Activated CD4-positive, CD25-positive, alpha-beta regulatory T cell (primary cell): ENCODE results near the gene JMJD1C.
"Not testable (repeated sequence)": the region's sequence is repeated elsewhere in the genome, so short reads cannot be mapped to it uniquely, and the experiment has no call there.

Source experiments
- DNase-seq, 4 experiments: peaks; one replicate each; lab custom pipeline; 2025; lab: John Stamatoyannopoulos, UW

JMJD1C gene

GRCh38 chr10:63166742-63167258, 299.0 kb downstream of the JMJD1C start:
- DNase-seq = no peak

DNA sequence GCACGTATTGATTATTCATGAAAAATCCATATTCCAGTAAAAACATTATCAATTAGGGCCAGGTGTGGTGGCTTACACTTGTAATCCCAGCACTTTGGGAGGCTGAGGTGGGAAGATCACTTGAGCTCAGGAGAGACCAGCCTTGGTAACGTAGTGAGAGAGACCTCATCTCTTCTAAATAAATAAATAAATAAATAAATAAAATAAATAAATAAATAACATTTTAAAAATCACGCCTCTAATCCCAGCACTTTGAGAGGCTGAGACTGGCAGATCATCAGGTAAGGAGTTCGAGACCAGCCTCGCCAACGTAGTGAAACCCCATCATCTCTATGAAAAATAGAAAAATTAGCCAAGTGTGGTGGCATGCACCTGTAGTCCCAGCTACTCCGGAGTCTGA, 300.5 kb downstream of the JMJD1C start:
- DNase-seq = no peak

- DNase-seq = no peak
These were observed 301.6 kb downstream of the JMJD1C start for GRCh38 chr10:63164166-63164623.

DNA sequence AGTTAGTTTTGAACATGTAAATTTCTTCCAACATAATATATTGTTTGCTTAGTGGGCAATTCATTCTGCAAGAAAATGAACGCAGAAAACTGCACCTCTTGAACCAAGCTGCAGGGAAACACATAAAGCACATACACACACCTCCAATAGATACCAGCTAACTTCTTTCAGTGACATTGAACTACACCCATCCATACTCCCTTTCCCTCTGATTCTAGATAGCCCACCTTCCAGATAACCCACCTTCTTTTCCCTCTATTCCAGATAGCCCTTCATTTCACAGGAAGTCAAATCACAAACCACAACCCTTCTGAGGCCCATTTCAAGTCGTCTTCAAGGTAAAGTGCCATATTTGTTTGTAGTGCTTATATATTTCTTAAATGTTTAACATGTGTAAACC, 304.2 kb downstream of the JMJD1C start:
- DNase-seq = no peak

DNA sequence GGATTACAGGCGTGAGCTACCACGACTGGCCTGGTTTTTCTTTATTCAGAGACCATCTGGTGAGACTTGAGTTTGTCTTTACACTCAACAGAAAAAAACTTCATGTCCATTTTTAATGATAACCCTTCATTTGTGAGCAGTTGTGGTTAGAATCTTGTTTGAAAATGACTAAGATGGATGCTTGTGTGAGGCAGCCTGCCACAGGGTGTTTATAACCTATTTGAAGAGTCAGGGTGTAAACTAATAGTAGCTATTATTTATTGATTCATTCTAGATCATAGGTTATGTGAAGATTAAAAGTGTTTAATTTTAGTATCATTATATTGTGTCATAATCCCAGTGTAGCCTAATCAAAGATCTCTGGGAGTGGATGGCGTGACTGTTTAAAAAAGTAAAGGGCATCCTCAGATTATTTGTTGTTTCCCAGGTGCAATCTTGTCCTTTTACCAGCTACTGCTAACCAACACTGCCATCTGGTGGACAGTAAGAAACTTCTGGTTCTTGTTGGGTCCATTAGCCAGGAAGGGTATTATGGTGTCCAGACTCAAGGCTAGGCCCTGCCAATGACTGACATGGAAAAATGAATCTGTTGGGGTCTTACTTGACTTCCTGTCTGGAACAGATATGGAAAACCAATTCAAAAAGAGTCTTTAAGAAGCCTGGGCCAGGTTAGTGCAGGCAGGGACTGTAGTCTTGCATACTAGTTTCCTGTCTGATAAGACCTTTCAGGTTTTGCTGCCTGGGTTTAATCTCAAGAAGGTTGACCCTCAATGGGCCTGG, 307.7 kb downstream of the JMJD1C start:
- DNase-seq = peak in 3 of 4 experiments; percentile 5 to 16 (median 8)

- no peak for DNase-seq
These were observed 309.5 kb downstream of the JMJD1C start for GRCh38 chr10:63156236-63156635.

GRCh38 chr10:63155388-63156020, 310.3 kb downstream of the JMJD1C start:
- DNase-seq = no peak

GRCh38 chr10:63154546-63155387, 311.0 kb downstream of the JMJD1C start:
- DNase-seq = no peak

GRCh38 chr10:63153868-63154545, 311.8 kb downstream of the JMJD1C start:
- DNase-seq = not testable (repeated sequence)

DNA sequence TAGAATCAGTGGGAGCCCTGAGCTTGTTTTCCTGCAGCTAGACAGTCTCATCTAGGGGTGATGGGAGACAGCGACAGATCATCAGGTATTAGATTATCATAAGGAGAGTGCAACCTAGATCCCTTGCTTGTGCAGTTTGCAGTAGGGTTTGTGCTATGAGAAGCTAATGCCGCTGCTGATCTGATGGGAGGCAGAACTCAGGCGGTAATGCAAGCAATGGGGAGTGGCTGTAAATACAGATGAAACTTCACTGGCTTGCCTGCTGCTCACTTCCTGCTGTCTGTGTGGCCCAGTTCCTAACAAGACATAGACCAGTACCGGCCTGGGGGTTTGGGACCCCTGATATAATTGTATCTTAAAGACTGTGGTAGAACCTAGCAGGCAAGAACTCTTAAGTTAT, 315.0 kb downstream of the JMJD1C start:
- no peak for DNase-seq

DNA sequence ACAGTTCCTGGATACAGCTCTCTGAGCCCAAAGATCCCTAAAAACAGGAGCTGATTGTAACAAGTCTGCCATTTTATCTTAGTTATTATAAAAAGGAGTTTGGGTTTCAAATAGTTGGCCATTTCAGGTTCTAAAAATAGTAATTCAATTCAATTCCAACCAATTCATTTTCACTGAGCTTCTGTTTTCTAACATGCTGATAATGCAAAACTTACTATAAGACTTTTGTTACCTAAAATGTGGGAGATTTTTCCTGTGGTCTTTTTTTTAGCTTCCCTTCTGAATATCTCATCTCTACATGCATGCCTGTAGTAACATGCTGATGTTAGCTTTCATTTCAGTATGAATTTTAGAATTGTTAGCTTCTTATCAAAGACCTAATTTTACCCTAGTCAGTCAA, 319.3 kb downstream of the JMJD1C start:
- DNase-seq = no peak

GRCh38 chr10:63145782-63146181, 320.0 kb downstream of the JMJD1C start:
- DNase-seq = no peak

DNA sequence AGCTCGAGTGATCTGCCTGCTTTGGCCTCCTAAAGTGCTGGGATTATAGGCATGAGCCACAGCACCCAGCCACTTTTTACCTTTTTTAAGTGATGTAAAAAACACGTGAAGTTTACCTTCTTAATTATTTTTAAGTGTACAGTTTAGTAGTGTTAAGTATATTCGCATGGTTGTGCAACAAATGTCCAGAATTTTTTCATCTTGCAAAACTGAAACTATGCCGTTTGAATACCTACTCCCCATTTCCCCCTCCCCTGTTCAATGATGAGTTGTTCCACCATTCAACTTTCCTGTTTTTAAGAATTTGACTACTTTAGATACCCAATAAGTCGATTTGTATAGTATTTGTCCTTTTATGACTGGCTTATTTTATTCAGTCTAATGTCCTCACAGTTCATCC, 321.8 kb downstream of the JMJD1C start:
- no peak for DNase-seq

GRCh38 chr10:63142136-63142535, 323.6 kb downstream of the JMJD1C start:
- DNase-seq = no peak

GRCh38 chr10:63140077-63140476, 325.7 kb downstream of the JMJD1C start:
- no peak for DNase-seq

DNA sequence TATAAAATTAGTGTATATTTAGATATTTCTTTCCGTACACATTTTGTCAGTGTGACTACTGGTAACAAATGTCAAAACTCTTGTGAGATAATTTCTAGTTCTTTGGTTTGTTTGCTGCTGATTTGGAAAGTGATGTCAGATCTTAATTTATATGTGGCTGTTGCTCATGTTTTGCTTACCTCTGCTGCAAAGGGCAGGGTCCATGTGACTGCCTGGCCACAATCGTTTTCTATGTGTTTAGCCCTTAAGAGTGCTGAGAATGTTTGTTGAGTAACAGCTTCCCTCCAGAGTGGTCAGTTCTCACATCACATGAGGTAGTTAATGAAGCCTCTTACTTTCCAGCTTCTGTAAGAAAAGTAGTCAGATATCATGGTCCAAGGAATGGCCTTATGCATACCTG, 328.5 kb downstream of the JMJD1C start:
- DNase-seq = no peak

GRCh38 chr10:63133821-63134557, 331.8 kb downstream of the JMJD1C start:
- no peak for DNase-seq

- DNase-seq = peak; percentile 89 to 93 (median 92)
These were observed 332.5 kb downstream of the JMJD1C start, which contains the start of gene NRBF2 for GRCh38 chr10:63133056-63133820. Gene NRBF2, plus strand, starts transcription at chr10:63133328. Its CDS starts 143 bp downstream, at chr10:63133471.

- no peak for DNase-seq
These were observed 333.1 kb downstream of the JMJD1C start for GRCh38 chr10:63132651-63133055.

- DNase-seq = no peak
These were observed 335.9 kb downstream of the JMJD1C start for GRCh38 chr10:63129888-63130287.
